A549 (cell line): ENCODE data around the gene PTK7.

Experiments used
- CHD2 ChIP-seq: fragments of 150-350 bp; IDR thresholded peaks from 2 replicates; pipeline ENCODE4 v1.6.1; 2014; ENCODE audit warnings: low read length; ENCODE audit not compliant: partially characterized antibody
- CHD4 ChIP-seq: fragments of 200-600 bp; sonication (generic); IDR thresholded peaks from 2 replicates; pipeline ENCODE4 v1.6.1; 2016; ENCODE audit warnings: antibody characterized with exemption, mild to moderate bottlenecking, borderline replicate concordance
- CTCF ChIP-seq: fragments of >200 bp; sonication (Bioruptor Twin); formaldehyde crosslinking; IDR thresholded peaks from 3 replicates; pipeline ENCODE4 v1.5.1; 2016
- ELK1 ChIP-seq: fragments of 150-350 bp; IDR thresholded peaks from 2 replicates; pipeline ENCODE4 v1.6.1; 2014; ENCODE audit warnings: low read depth, mild to moderate bottlenecking, low read length
- MAFK ChIP-seq: fragments of 450-650 bp; IDR thresholded peaks from 2 replicates; pipeline ENCODE4 v1.6.1; 2014; ENCODE audit not compliant: partially characterized antibody
- ZFP36 ChIP-seq: fragments of 450-650 bp; IDR thresholded peaks from 2 replicates; pipeline ENCODE4 v1.6.1; 2014; ENCODE audit warnings: borderline replicate concordance; ENCODE audit not compliant: partially characterized antibody

- no peak for TF ChIP-seq CTCF
- no peak for TF ChIP-seq ELK1
- no peak for TF ChIP-seq ZFP36
- TF ChIP-seq MAFK, result no peak
- TF ChIP-seq CHD2, result no peak
- no peak for TF ChIP-seq CHD4
Measured at GRCh38 chr6:43036712-43037111, 39.4 kb upstream of the PTK7 start.
